ENCODE measurements around the gene CFAP157.

Gene CFAP157

GRCh38 chr9:127700140-127700539 is 6.6 kb upstream of the CFAP157 start:
- TF ChIP-seq, protein P1, sequence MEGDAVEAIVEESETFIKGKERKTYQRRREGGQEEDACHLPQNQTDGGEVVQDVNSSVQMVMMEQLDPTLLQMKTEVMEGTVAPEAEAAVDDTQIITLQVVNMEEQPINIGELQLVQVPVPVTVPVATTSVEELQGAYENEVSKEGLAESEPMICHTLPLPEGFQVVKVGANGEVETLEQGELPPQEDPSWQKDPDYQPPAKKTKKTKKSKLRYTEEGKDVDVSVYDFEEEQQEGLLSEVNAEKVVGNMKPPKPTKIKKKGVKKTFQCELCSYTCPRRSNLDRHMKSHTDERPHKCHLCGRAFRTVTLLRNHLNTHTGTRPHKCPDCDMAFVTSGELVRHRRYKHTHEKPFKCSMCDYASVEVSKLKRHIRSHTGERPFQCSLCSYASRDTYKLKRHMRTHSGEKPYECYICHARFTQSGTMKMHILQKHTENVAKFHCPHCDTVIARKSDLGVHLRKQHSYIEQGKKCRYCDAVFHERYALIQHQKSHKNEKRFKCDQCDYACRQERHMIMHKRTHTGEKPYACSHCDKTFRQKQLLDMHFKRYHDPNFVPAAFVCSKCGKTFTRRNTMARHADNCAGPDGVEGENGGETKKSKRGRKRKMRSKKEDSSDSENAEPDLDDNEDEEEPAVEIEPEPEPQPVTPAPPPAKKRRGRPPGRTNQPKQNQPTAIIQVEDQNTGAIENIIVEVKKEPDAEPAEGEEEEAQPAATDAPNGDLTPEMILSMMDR (IDR thresholded peaks at IDR 0.05), result no peak
- Histone ChIP-seq H3K4me3 (no peak overlapping the region), H3K27ac (no peak overlapping the region)
- no peak for DNase-seq (ENCODE audit: low spot score)

- Histone ChIP-seq H3K4me3 (no peak overlapping the region), H3K27ac (no peak overlapping the region)
- TF ChIP-seq, protein P1 (IDR thresholded peaks at IDR 0.05), result no peak
- no peak for DNase-seq (ENCODE audit: low spot score)
Observed at GRCh38 chr9:127700594-127701255, 6.1 kb upstream of the CFAP157 start.

DNA sequence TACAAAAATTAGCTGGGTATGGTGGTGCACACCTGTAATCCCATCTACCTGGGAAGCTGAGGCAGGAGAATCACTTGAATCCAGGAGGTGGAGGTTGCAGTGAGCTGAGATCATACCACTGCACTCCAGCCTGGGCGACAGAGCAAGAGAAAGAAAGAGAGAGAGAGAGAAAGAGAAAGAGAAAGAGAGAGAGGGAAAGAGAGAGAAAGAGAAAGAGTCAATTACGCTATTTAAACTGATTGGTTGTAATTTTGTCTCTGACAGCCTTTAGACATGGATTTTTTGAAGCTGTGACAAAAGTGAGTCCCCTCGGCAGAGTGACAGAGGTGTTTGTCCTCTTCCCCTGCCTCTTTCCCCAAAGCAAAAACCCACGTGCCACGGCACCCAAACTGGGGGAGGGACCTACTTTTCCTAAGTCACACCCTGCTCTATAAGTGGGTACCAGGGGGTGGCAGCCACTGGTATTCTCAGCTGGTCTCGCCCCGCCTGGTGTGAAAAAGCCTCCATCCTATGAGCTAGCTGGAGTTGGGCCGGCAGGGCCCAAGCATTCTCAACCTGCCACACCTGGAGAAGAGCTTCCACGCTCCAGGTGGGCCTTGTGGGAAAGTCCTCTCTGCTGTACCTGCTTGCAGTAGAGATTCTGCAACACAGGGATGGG is 3.4 kb upstream of the CFAP157 start:
- TF ChIP-seq, protein P1 (IDR thresholded peaks at IDR 0.05), result no peak
- H3K27ac ChIP-seq, result no peak overlapping the region
- H3K4me3 ChIP-seq, result no peak overlapping the region
- no peak for DNase-seq (ENCODE audit: low spot score)

DNA sequence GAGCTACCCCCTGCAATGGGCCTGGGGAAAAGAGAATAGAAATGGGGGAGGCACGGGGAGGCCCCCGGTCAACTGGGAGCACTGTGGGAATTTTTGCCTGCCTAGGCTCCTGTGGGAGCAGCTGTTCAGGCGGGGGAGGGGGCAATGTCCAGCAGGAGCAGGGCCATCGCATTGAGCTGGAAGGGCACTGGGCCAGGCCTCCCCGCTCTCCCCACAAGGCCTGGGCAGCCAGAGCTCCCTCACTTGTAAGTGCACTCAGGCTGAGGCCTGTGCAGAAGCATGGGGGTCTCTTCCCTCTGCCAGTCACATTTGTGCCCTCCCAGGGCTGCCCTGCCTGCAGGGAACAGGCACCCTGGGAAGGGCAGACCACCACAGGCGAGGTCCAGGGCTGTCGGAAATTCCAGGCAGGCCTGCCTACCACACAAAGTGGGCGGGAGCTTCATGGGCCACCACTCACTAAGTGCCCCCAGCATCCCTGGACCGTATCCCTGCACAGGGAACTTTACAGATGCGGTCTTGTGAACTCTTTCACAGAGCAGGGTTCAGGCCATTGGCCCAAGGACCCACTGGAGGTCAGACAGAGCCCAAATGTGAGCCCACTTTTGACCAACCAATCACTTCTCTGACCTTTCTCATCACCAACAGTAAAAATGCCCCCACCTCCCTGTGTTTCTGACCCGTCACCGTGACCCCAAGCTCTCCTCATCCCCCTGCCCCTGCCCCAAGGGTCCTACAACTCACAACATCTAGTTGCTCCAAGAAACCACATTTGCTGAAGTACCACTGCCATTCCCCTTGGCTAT is 1.0 kb upstream of the CFAP157 start:
- Histone ChIP-seq H3K27ac (no peak overlapping the region), H3K4me3 (no peak overlapping the region)
- DNase-seq (ENCODE audit: low spot score), result no peak
- TF ChIP-seq, protein P1 (IDR thresholded peaks at IDR 0.05), result no peak

DNA sequence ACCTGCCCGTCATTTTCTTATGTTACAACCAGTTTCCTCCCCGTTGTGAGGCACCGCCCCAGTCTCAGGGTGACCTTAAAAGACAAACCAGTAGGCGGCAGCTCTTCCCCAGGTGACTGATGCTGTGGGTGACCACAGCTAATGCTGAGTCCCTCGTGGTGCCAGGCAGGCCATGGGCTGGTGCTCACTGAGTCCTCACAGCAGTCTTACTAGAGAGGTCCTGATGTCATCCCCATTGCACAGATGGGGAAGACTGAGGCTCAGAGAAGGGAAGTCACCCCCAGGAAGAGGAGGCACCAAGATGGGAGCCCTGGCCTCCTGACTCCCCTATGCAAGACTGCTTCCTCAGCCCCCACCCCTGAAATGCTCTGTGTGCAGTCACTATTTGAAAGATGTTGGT is 978 bp downstream of the CFAP157 start:
- H3K4me3 ChIP-seq, result no peak overlapping the region
- H3K27ac ChIP-seq, result no peak overlapping the region
- TF ChIP-seq, protein P1 (IDR thresholded peaks at IDR 0.05), result no peak
- no peak for DNase-seq (ENCODE audit: low spot score)

DNA sequence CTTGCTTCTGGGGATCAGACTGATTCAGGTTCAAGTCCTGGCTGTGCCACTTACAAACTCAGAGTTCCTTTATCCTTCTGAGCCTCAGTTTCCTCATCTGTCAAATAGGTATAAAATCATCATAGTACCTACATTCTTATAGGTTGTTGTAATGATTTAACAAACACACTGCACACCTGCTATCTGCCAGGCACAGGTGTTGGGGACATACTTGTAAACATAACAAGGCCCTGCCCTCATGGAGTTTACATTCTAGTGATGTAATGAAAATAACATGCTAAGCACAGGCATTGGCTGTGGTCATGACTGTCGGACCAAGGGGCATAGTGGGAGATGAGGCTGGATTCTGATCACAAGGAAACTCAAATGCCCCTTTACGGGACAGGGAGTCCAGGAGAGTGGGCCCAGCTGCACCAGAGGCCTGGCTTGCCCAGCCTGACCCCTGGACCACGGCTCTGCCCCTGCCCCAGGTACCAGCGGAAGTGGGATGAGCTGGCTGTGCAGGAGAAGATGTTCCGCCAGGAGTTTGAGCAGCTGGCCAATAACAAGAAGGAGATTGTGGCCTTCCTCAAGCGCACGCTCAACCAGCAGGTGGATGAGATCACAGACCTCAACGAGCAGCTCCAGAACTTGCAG is 2.3 kb downstream of the CFAP157 start:
- no peak for DNase-seq (ENCODE audit: low spot score)
- H3K4me3 ChIP-seq, result no peak overlapping the region
- TF ChIP-seq, protein P1 (IDR thresholded peaks at IDR 0.05), result no peak
- H3K27ac ChIP-seq, result no peak overlapping the region

Measured in coronary artery (tissue), 2 donors.